CD4-positive, alpha-beta T cell treated with Interferon alpha-2 for 1 hour (primary cell): ENCODE results near the gene VWA3B.
"Not testable (repeated sequence)": the region's sequence is repeated elsewhere in the genome, so short reads cannot be mapped to it uniquely, and the experiment has no call there.

ENCODE experiments used
- DNase-seq, 2 donors: peaks; one replicate each; pipeline ENCODE4 v3.0.0-alpha.2; 2020 to 2022

VWA3B gene

GRCh38 chr2:98086491-98087446 lies at the start of gene VWA3B:
Gene VWA3B (plus strand): TSS chr2:98087167. CDS start chr2:98093093, 5,926 bp downstream.
- peak; percentile 35 to 79 for DNase-seq

- DNase-seq, result no peak
Observed at GRCh38 chr2:98037206-98037605, 49.8 kb upstream of the VWA3B start.

GRCh38 chr2:98037666-98038336 lies 49.2 kb upstream of the VWA3B start:
- no peak for DNase-seq

- peak in 1 of 2 donors; percentile 45 for DNase-seq
Observed at GRCh38 chr2:98039085-98039756, 47.7 kb upstream of the VWA3B start.

- DNase-seq, result no peak
Observed at GRCh38 chr2:98040331-98040939, 46.5 kb upstream of the VWA3B start.

GRCh38 chr2:98043101-98043500 lies 43.9 kb upstream of the VWA3B start:
- no peak for DNase-seq

- not testable (repeated sequence) for DNase-seq
Observed at GRCh38 chr2:98044730-98045129, 42.2 kb upstream of the VWA3B start.

GRCh38 chr2:98050070-98050469 lies 36.9 kb upstream of the VWA3B start:
- no peak for DNase-seq

GRCh38 chr2:98058191-98058975 lies 28.6 kb upstream of the VWA3B start:
- DNase-seq, result no peak

GRCh38 chr2:98060277-98060676 lies 26.7 kb upstream of the VWA3B start:
- DNase-seq, result no peak

GRCh38 chr2:98063291-98063854 lies 23.6 kb upstream of the VWA3B start:
- no peak for DNase-seq

- no peak for DNase-seq
Observed at GRCh38 chr2:98065808-98066207, 21.2 kb upstream of the VWA3B start.

- DNase-seq, result no peak
Observed at GRCh38 chr2:98067160-98067559, 19.8 kb upstream of the VWA3B start.

GRCh38 chr2:98070081-98070480 lies 16.9 kb upstream of the VWA3B start:
- no peak for DNase-seq

- no peak for DNase-seq
Observed at GRCh38 chr2:98072442-98072841, 14.5 kb upstream of the VWA3B start.

- no peak for DNase-seq
Observed at GRCh38 chr2:98078701-98079100, 8.3 kb upstream of the VWA3B start.

- DNase-seq, result no peak
Observed at GRCh38 chr2:98084151-98084868, 2.7 kb upstream of the VWA3B start.

GRCh38 chr2:98084869-98085238 lies 2.1 kb upstream of the VWA3B start:
- DNase-seq, result no peak

- DNase-seq, result no peak
Observed at GRCh38 chr2:98085649-98086048, 1.3 kb upstream of the VWA3B start.

- DNase-seq, result peak in 1 of 2 donors; percentile 8
Observed at GRCh38 chr2:98087447-98088020, 567 bp downstream of the VWA3B start.

GRCh38 chr2:98088261-98088660 lies 1.3 kb downstream of the VWA3B start:
- peak; percentile 15 to 60 for DNase-seq
